OCI-LY3 (cell line): ENCODE measurements around the gene APCDD1L.

ENCODE experiments used
- H2AFZ ChIP-seq: fragments of 200-600, 300-600 bp; shearing (Covaris generic); 2 replicates; pipeline ENCODE4 v1.6.0; 2014; ENCODE audit warnings: antibody characterized with exemption, low read depth, low read length
- H3K27ac ChIP-seq: fragments of 200-600, 300-600 bp; sonication (generic); 2 replicates; pipeline ENCODE4 v1.5.1; 2014; ENCODE audit warnings: mild to moderate bottlenecking, low read length, moderate library complexity, mixed read lengths
- H3K27me3 ChIP-seq: fragments of 200-600, 300-600 bp; sonication (generic); 2 replicates; pipeline ENCODE4 v1.6.1; 2014; ENCODE audit warnings: low read depth, low read length, mixed read lengths
- H3K36me3 ChIP-seq: fragments of 200-600, 300-600 bp; sonication (generic); replicated peaks from 2 replicates; pipeline ENCODE3; 2014; ENCODE audit warnings: low read depth, low read length, mixed read lengths
- H3K4me1 ChIP-seq: fragments of 300-600, 200-600 bp; sonication (generic); 2 replicates; pipeline ENCODE4 v1.6.1; 2014; ENCODE audit warnings: low read length, mixed read lengths
- H3K4me2 ChIP-seq: fragments of 200-600, 300-600 bp; sonication (generic); 2 replicates; pipeline ENCODE4 v1.6.1; 2014; ENCODE audit warnings: low read length, mixed read lengths
- H3K4me3 ChIP-seq: fragments of 300-600, 200-600 bp; sonication (generic); 2 replicates; pipeline ENCODE4 v1.5.1; 2014; ENCODE audit warnings: antibody characterized with exemption, mild to moderate bottlenecking, low read length, moderate library complexity
- H3K79me2 ChIP-seq: fragments of 300-600, 200-600 bp; shearing (Covaris generic); 2 replicates; pipeline ENCODE4 v1.6.1; 2014; ENCODE audit warnings: mild to moderate bottlenecking, low read length, mixed read lengths
- H3K9ac ChIP-seq: fragments of 300-600, 200-600 bp; shearing (Covaris generic); 2 replicates; pipeline ENCODE4 v1.6.0; 2014; ENCODE audit warnings: mild to moderate bottlenecking, low read length, moderate library complexity
- H3K9me3 ChIP-seq: fragments of 200-600, 300-600 bp; shearing (Covaris generic); 2 replicates; pipeline ENCODE4 v1.6.1; 2014; ENCODE audit warnings: low read length, mixed read lengths; ENCODE audit not compliant: insufficient read depth
- H4K20me1 ChIP-seq: fragments of 200-600, 300-600 bp; sonication (generic); 2 replicates; pipeline ENCODE4 v1.6.1; 2016; ENCODE audit warnings: low read length, mixed read lengths; ENCODE audit not compliant: insufficient read depth
- CTCF ChIP-seq: fragments of 200-600, 300-600 bp; sonication (generic); IDR thresholded peaks from 2 replicates; pipeline ENCODE4 v1.5.1; 2014; ENCODE audit warnings: antibody characterized with exemption, low read length, low read depth
- EZH2phosphoT487 ChIP-seq: fragments of 200-600 bp; shearing (Covaris generic); IDR thresholded peaks from 2 replicates; pipeline ENCODE4 v1.6.1; 2018; ENCODE audit warnings: antibody characterized with exemption, mixed run types, low read depth

The APCDD1L gene

DNA sequence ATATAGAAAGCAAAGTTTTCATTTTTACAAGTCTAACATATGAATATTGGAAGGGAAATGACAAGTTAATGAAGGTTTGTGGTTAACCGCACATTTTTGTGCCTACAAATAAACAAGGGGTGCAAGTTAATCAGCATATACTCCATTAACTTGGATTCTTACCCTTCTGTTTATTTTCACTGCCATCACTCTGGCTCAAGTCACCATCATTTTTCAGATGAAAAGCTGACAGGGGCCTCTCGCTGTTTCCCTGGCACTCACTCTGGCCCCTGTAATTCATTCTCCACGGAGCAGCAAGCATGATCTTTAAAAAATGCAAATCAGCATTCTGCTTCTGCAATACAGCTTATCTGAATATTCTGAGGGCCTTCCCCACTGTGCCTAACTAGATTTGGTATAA lies 29.8 kb downstream of the APCDD1L start:
- Histone ChIP-seq H3K36me3 (peaks cover 2% of the 10 kb centered on the region), H3K9me3 (peaks cover 21% of the 10 kb centered on the region), H3K4me2 (no peak overlapping the region), H4K20me1 (no peaks in the 10 kb centered on the region), H3K27me3 (no peaks in the 10 kb centered on the region), H3K9ac (no peak overlapping the region), H3K4me1 (no peaks in the 10 kb centered on the region), H3K27ac (no peak overlapping the region), H3K4me3 (no peak overlapping the region), H2AFZ (no peak overlapping the region), H3K79me2 (no peaks in the 10 kb centered on the region)
- TF ChIP-seq EZH2phosphoT487, result no peak
- no peak for TF ChIP-seq CTCF

DNA sequence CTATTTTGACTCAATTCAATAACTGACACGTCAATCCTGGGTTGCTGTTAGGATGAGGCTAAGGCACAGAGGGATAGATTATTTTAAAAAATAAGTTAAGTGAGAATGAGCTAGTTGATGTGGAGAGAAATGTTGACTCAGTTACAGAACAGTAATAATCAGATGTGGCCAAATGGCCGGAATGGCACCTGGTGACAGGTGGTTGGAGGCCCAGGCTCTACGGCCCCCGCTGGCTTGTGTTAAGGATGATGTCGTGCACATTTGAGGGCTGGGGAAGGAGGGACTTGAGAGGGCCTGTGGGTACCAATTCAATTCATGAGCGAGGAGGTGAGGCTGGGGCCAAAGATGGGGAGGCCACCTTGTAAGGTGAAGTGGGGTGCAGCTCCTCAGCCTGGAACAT lies 31.7 kb downstream of the APCDD1L start:
- Histone ChIP-seq H3K4me2 (no peak overlapping the region), H3K9ac (no peak overlapping the region), H2AFZ (no peak overlapping the region), H3K4me1 (no peaks in the 10 kb centered on the region), H3K27ac (no peak overlapping the region), H3K9me3 (peaks cover 21% of the 10 kb centered on the region), H3K4me3 (no peak overlapping the region), H3K36me3 (peaks cover 2% of the 10 kb centered on the region), H3K27me3 (no peaks in the 10 kb centered on the region), H3K79me2 (no peaks in the 10 kb centered on the region), H4K20me1 (no peaks in the 10 kb centered on the region)
- TF ChIP-seq CTCF, result no peak
- no peak for TF ChIP-seq EZH2phosphoT487

DNA sequence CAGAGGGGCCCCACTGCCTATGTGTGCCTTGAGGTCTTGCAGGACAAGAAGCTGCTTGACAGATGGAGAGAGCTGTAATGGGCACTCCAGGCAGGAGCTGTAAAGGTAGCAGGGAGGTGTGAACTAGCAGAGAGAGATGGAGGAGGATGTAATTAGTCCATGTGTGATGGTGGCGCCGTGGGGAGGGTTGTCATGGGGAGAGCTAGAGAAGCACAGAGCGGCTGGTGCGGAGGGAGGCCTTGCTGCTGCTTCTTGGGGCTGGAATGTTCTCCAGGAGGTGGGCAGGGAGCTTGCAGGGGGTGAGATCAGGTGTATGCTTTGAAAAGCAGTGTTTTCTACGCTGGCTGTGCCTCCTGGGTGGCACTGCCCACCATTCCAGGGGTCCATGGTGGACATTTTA lies 32.1 kb downstream of the APCDD1L start:
- Histone ChIP-seq H2AFZ (no peak overlapping the region), H4K20me1 (no peaks in the 10 kb centered on the region), H3K27me3 (no peaks in the 10 kb centered on the region), H3K36me3 (peaks cover 2% of the 10 kb centered on the region), H3K4me1 (no peaks in the 10 kb centered on the region), H3K27ac (no peak overlapping the region), H3K79me2 (no peaks in the 10 kb centered on the region), H3K9me3 (peaks cover 20% of the 10 kb centered on the region), H3K4me2 (no peak overlapping the region), H3K4me3 (no peak overlapping the region), H3K9ac (no peak overlapping the region)
- TF ChIP-seq CTCF (no peak), EZH2phosphoT487 (no peak)

GRCh38 chr20:58482416-58482815 lies 32.8 kb downstream of the APCDD1L start:
- no peaks in the 10 kb centered on the region for H4K20me1 ChIP-seq
- no peak overlapping the region for H3K9ac ChIP-seq
- H3K36me3 ChIP-seq, result peaks cover 2% of the 10 kb centered on the region
- H3K27ac ChIP-seq, result no peak overlapping the region
- peaks cover 13% of the 10 kb centered on the region for H3K9me3 ChIP-seq
- H3K79me2 ChIP-seq, result no peaks in the 10 kb centered on the region
- no peak overlapping the region for H3K4me2 ChIP-seq
- no peak overlapping the region for H2AFZ ChIP-seq
- H3K27me3 ChIP-seq, result no peaks in the 10 kb centered on the region
- no peaks in the 10 kb centered on the region for H3K4me1 ChIP-seq
- no peak overlapping the region for H3K4me3 ChIP-seq
- no peak for TF ChIP-seq EZH2phosphoT487
- TF ChIP-seq CTCF, result no peak
